Caco-2 (cell line): Measurements from ENCODE around the gene IRGQ. TPM values are rescaled to one million over a fixed set of nuclear protein-coding genes. Genes with fewer than 3 reads are reported as not detected.

ENCODE experiments used
- BruUV-seq: library from RNA; stranded (reverse); fragments of 400-500 nt; replicated peaks from 2 replicates; lab custom pipeline; 2021; lab: Mats Ljungman, UMichigan
- CTCF ChIA-PET: fragments of 300-600 bp; sonication (Branson Sonifier 250); formaldehyde crosslinking; loops from one replicate; lab custom pipeline; 2022; ENCODE audit warnings: antibody characterized with exemption; lab: Charles Lee
- POLR2A ChIA-PET: fragments of 300-600 bp; sonication (Branson Sonifier 250); formaldehyde crosslinking; loops from one replicate; lab custom pipeline; 2022; ENCODE audit warnings: antibody characterized with exemption; lab: Charles Lee
- DNase-seq, 2 experiments: peaks; one replicate each; pipeline versions ENCODE4 v3.0.0 to v3.0.0-alpha.2; 2020 to 2022
- H3K27me3 ChIP-seq: replicated peaks from 2 replicates; pipeline ENCODE4 v1.6.0; 2011; ENCODE audit warnings: low read length; ENCODE audit not compliant: control insufficient read depth, insufficient read depth
- H3K36me3 ChIP-seq: 2 replicates; pipeline ENCODE4 v1.5.1; 2011; ENCODE audit warnings: low read length; ENCODE audit not compliant: control insufficient read depth, insufficient read depth
- H3K4me1 ChIP-seq: fragments of 250-450 bp; sonication (Bioruptor Pico); 2 replicates; pipeline ENCODE4 v1.5.1; 2020; ENCODE audit warnings: mild to moderate bottlenecking
- H3K4me3 ChIP-seq: 2 replicates; pipeline ENCODE4 v1.5.1; 2011; ENCODE audit warnings: low read depth, mild to moderate bottlenecking, control low read depth, low read length
- H3K9me3 ChIP-seq: fragments of 250-450 bp; sonication (Bioruptor Pico); 2 replicates; pipeline ENCODE4 v1.5.1; 2020; ENCODE audit warnings: mild to moderate bottlenecking, moderate library complexity
- H3K27ac Mint-ChIP-seq: one replicate; pipeline ENCODE4 v1.8.0; 2022; ENCODE audit warnings: mixed read lengths; ENCODE audit not compliant: unreplicated experiment
- H3K27me3 Mint-ChIP-seq: one replicate; pipeline ENCODE4 v1.8.0; 2022; ENCODE audit warnings: mixed read lengths; ENCODE audit not compliant: insufficient read depth, unreplicated experiment
- H3K36me3 Mint-ChIP-seq: one replicate; pipeline ENCODE4 v1.8.0; 2022; ENCODE audit warnings: mild to moderate bottlenecking, mixed read lengths; ENCODE audit not compliant: insufficient read depth, unreplicated experiment
- H3K4me1 Mint-ChIP-seq: one replicate; pipeline ENCODE4 v1.8.0; 2022; ENCODE audit warnings: low read depth, mixed read lengths; ENCODE audit not compliant: unreplicated experiment
- H3K4me3 Mint-ChIP-seq: one replicate; pipeline ENCODE4 v1.8.0; 2022; ENCODE audit warnings: mild to moderate bottlenecking, moderate library complexity, mixed read lengths; ENCODE audit not compliant: unreplicated experiment
- H3K9me3 Mint-ChIP-seq: one replicate; pipeline ENCODE4 v1.8.0; 2022; ENCODE audit warnings: mixed read lengths; ENCODE audit not compliant: unreplicated experiment
- CTCF ChIP-seq, 2 experiments: fragments of 200-600 bp in 1 of 2; IDR thresholded peaks; 1 replicate in 1 of 2; 2 replicates in 1 of 2; pipeline versions ENCODE4 v1.5.1 to v1.8.0; 2011 to 2022; ENCODE audit warnings: antibody characterized with exemption in 1 of 2, control low read depth in 1 of 2, inconsistent platforms in 1 of 2, low read depth in 1 of 2, low read length in 1 of 2, mild to moderate bottlenecking in 1 of 2, moderate library complexity in 1 of 2; ENCODE audit not compliant: insufficient read depth in 1 of 2, severe bottlenecking in 1 of 2, unreplicated experiment in 1 of 2
- intact Hi-C: fragments of 100-400 bp; cut with micrococcal nuclease; formaldehyde crosslinking; loops from one replicate; pipeline ENCODE4 v1.10.0; 2022; ENCODE audit not compliant: unreplicated experiment
- total RNA-seq: library from RNA; stranded (reverse); gene quantifications from 2 replicates; pipeline ENCODE4 v1.2.3, GENCODE V29; 2022

IRGQ gene
- total RNA-seq, 1 experiment from 2014 or later = 27.7 TPM

- Histone ChIP-seq H3K9me3 (no peaks in the 10 kb centered on the region), H3K4me1 (no peaks in the 10 kb centered on the region), H3K4me3 (no peak overlapping the region), H3K27me3 (no peaks in the 10 kb centered on the region), H3K36me3 (no peaks in the 10 kb centered on the region)
- POLR2A ChIA-PET = no interaction called here
- H3K4me3 Mint-ChIP-seq = no peak overlapping the region
- intact Hi-C loops = no loop called here
- no peaks in the 10 kb centered on the region for H3K36me3 Mint-ChIP-seq
- no peaks in the 10 kb centered on the region for H3K9me3 Mint-ChIP-seq
- no peak overlapping the region for H3K27ac Mint-ChIP-seq
- BruUV-seq = no TSS peak
- H3K4me1 Mint-ChIP-seq = no peaks in the 10 kb centered on the region
- no peaks in the 10 kb centered on the region for H3K27me3 Mint-ChIP-seq
- TF ChIP-seq CTCF (IDR thresholded peaks at IDR 0.05; ENCODE audit: insufficient read depth in 1 of 2, low read depth in 1 of 2, low read length in 1 of 2, severe bottlenecking in 1 of 2, unreplicated experiment in 1 of 2) = no peak
- CTCF ChIA-PET = no interaction called here
- no peak for DNase-seq
Measured at GRCh38 chr19:43569657-43570056, 26.3 kb downstream of the IRGQ start.

GRCh38 chr19:43564800-43565199 is 31.1 kb downstream of the IRGQ start:
- H3K9me3 ChIP-seq = no peaks in the 10 kb centered on the region
- ChIA-PET CTCF (interaction anchor here (1.8 kb wide), 1 partner anchor 9 kb away, joined by 8 read pairs; no protein-coding TSS in a partner anchor), POLR2A (no interaction called here)
- Mint-ChIP-seq H3K27me3 (no peaks in the 10 kb centered on the region), H3K27ac (no peak overlapping the region), H3K4me3 (no peak overlapping the region), H3K4me1 (no peaks in the 10 kb centered on the region), H3K36me3 (peaks cover 22% of the 10 kb centered on the region), H3K9me3 (no peaks in the 10 kb centered on the region)
- no peak for DNase-seq
- no peak overlapping the region for H3K4me3 ChIP-seq
- intact Hi-C loops = no loop called here
- H3K36me3 ChIP-seq = peaks cover 2% of the 10 kb centered on the region; the same call in 1 of the 2 replicates
- no peaks in the 10 kb centered on the region for H3K4me1 ChIP-seq
- H3K27me3 ChIP-seq = no peaks in the 10 kb centered on the region
- TF ChIP-seq CTCF (IDR thresholded peaks at IDR 0.05; ENCODE audit: insufficient read depth in 1 of 2, low read depth in 1 of 2, low read length in 1 of 2, severe bottlenecking in 1 of 2, unreplicated experiment in 1 of 2) = no peak
- no TSS peak for BruUV-seq

- no peak for TF ChIP-seq CTCF (IDR thresholded peaks at IDR 0.05; ENCODE audit: insufficient read depth in 1 of 2, low read depth in 1 of 2, low read length in 1 of 2, severe bottlenecking in 1 of 2, unreplicated experiment in 1 of 2)
- Histone ChIP-seq H3K27me3 (no peaks in the 10 kb centered on the region), H3K4me1 (no peaks in the 10 kb centered on the region), H3K4me3 (no peak overlapping the region), H3K36me3 (peaks cover 2% of the 10 kb centered on the region; the same call in 1 of the 2 replicates), H3K9me3 (no peaks in the 10 kb centered on the region)
- Mint-ChIP-seq H3K36me3 (peaks cover 28% of the 10 kb centered on the region), H3K4me3 (no peak overlapping the region), H3K27ac (no peak overlapping the region), H3K9me3 (no peaks in the 10 kb centered on the region), H3K4me1 (no peaks in the 10 kb centered on the region), H3K27me3 (no peaks in the 10 kb centered on the region)
- BruUV-seq = no TSS peak
- no peak for DNase-seq
- intact Hi-C loops = no loop called here
- CTCF ChIA-PET = interaction anchor here (1.8 kb wide), 1 partner anchor 9 kb away, joined by 8 read pairs; no protein-coding TSS in a partner anchor
- POLR2A ChIA-PET = no interaction called here
Measured at GRCh38 chr19:43563816-43564457, 32.0 kb downstream of the IRGQ start.
